Upper lobe of left lung (tissue), 4 donors: Measurements from ENCODE around the gene CLIP1.
"Not testable (repeated sequence)": the region's sequence is repeated elsewhere in the genome, so short reads cannot be mapped to it uniquely, and the experiment has no call there.

Experiments
- CTCF ChIP-seq, 6 experiments: fragments of 450-650 bp in 4 of 6; fragments of 200-600 bp in 2 of 6; sonication (generic) in 2 of 6; IDR thresholded peaks; one replicate each; pipeline ENCODE4 v1.5.1; 2016 to 2019; ENCODE audit warnings: antibody characterized with exemption in 6 of 6
- EP300 ChIP-seq, 4 donors: sonication (generic); formaldehyde crosslinking; IDR thresholded peaks; one replicate each; pipeline ENCODE4 v1.5.1; 2017; ENCODE audit warnings: antibody characterized with exemption in 4 of 4, control low read depth in 2 of 4
- POLR2A ChIP-seq, 4 donors: fragments of 450-650 bp; IDR thresholded peaks; one replicate each; pipeline ENCODE4 v1.5.1; 2016 to 2017; ENCODE audit warnings: antibody characterized with exemption in 4 of 4, mild to moderate bottlenecking in 2 of 4
- POLR2AphosphoS5 ChIP-seq, 2 donors: sonication (generic); formaldehyde crosslinking; IDR thresholded peaks; one replicate each; pipeline ENCODE4 v1.5.1; 2017; ENCODE audit warnings: antibody characterized with exemption in 2 of 2

- TF ChIP-seq POLR2A, CTCF, POLR2AphosphoS5, EP300 (IDR thresholded peaks at IDR 0.05): not testable (repeated sequence)
These were observed 48.1 kb upstream of the CLIP1 start for GRCh38 chr12:122470576-122470975.
